Measurements from ENCODE around the gene GSTCD. TPM values are rescaled to one million over a fixed set of nuclear protein-coding genes. Genes with fewer than 3 reads are reported as not detected.
A peak's percentile ranks its signal among the peaks of the same experiment; 100 is the strongest.
"Not testable (repeated sequence)": the region's sequence is repeated elsewhere in the genome, so short reads cannot be mapped to it uniquely, and the experiment has no call there.

GSTCD gene
- total RNA-seq, 1 experiment from 2014 or later, result 15.7 TPM

GRCh38 chr4:105797225-105797624 lies 88.6 kb downstream of the GSTCD start:
- no peak for DNase-seq (ENCODE audit: extremely low read depth, low read depth)

- no peak for DNase-seq (ENCODE audit: extremely low read depth, low read depth)
Measured at GRCh38 chr4:105805501-105806120, 97.0 kb downstream of the GSTCD start.

- no peak for DNase-seq (ENCODE audit: extremely low read depth, low read depth)
Measured at GRCh38 chr4:105807496-105807895, 98.9 kb downstream of the GSTCD start.

GRCh38 chr4:105808030-105808749 lies 99.6 kb downstream of the GSTCD start:
- no peak for DNase-seq (ENCODE audit: extremely low read depth, low read depth)

- DNase-seq (ENCODE audit: extremely low read depth, low read depth), result peak; percentile 47
Measured at GRCh38 chr4:105808750-105809041, 100.1 kb downstream of the GSTCD start.

GRCh38 chr4:105815701-105816100 lies 107.1 kb downstream of the GSTCD start:
- DNase-seq (ENCODE audit: extremely low read depth, low read depth), result no peak

- DNase-seq (ENCODE audit: extremely low read depth, low read depth), result no peak
Measured at GRCh38 chr4:105822061-105822460, 113.5 kb downstream of the GSTCD start.

- DNase-seq (ENCODE audit: extremely low read depth, low read depth), result no peak
Measured at GRCh38 chr4:105828074-105828473, 119.5 kb downstream of the GSTCD start.

- no peak for DNase-seq (ENCODE audit: extremely low read depth, low read depth)
Measured at GRCh38 chr4:105831189-105831588, 122.6 kb downstream of the GSTCD start.

GRCh38 chr4:105835177-105835576 lies 126.6 kb downstream of the GSTCD start:
- DNase-seq (ENCODE audit: extremely low read depth, low read depth), result no peak

GRCh38 chr4:105836537-105836936 lies 128.0 kb downstream of the GSTCD start:
- DNase-seq (ENCODE audit: extremely low read depth, low read depth), result no peak

GRCh38 chr4:105837037-105837436 lies 128.5 kb downstream of the GSTCD start:
- no peak for DNase-seq (ENCODE audit: extremely low read depth, low read depth)

- DNase-seq (ENCODE audit: extremely low read depth, low read depth), result no peak
Measured at GRCh38 chr4:105838082-105838481, 129.5 kb downstream of the GSTCD start.

- DNase-seq (ENCODE audit: extremely low read depth, low read depth), result no peak
Measured at GRCh38 chr4:105840426-105841174, 132.0 kb downstream of the GSTCD start.

- no peak for DNase-seq (ENCODE audit: extremely low read depth, low read depth)
Measured at GRCh38 chr4:105843941-105844340, 135.4 kb downstream of the GSTCD start.

GRCh38 chr4:105845559-105845958 lies 137.0 kb downstream of the GSTCD start:
- no peak for DNase-seq (ENCODE audit: extremely low read depth, low read depth)

- not testable (repeated sequence) for DNase-seq (ENCODE audit: extremely low read depth, low read depth)
Measured at GRCh38 chr4:105848359-105848758, 139.8 kb downstream of the GSTCD start.

- DNase-seq (ENCODE audit: extremely low read depth, low read depth), result no peak
Measured at GRCh38 chr4:105851196-105851595, 142.6 kb downstream of the GSTCD start.

- DNase-seq (ENCODE audit: extremely low read depth, low read depth), result not testable (repeated sequence)
Measured at GRCh38 chr4:105852230-105852629, 143.6 kb downstream of the GSTCD start.

GRCh38 chr4:105858466-105859040 lies 150.0 kb downstream of the GSTCD start:
- no peak for DNase-seq (ENCODE audit: extremely low read depth, low read depth)

- peak; percentile 20 for DNase-seq (ENCODE audit: extremely low read depth, low read depth)
Measured at GRCh38 chr4:105859233-105859632, 150.6 kb downstream of the GSTCD start.

GRCh38 chr4:105870963-105871362 lies 162.4 kb downstream of the GSTCD start:
- DNase-seq (ENCODE audit: extremely low read depth, low read depth), result no peak

Measured in NCI-H460 (cell line).